ENCODE measurements around the gene PRSS12.

The PRSS12 gene

DNA sequence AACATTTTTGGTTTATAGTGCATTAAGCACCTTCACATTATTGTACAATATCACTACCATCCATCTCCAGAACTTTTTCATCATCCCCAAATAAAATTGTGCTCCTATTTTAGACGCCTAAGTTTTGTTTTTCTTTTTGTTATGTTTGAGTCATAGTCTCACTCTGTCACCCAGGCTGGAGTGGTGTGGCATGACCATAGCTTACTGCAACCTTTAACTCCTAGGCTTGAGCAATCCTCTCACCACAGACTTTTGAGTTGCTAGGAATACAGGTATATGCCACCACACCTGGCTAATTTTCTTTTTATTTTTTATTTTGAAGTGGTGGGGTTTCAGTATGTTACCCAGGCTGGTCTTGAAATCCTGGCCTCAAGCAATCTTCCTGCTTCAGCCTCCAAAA lies 33.9 kb downstream of the PRSS12 start:
- TF ChIP-seq L3MBTL2 (conservative IDR thresholded peaks at IDR 0.05) = no peak
- no peak for TF ChIP-seq LEF1 (IDR thresholded peaks at IDR 0.05; ENCODE audit: borderline replicate concordance)
- TF ChIP-seq ELF4 (IDR thresholded peaks at IDR 0.05) = no peak
- TF ChIP-seq, protein P1, sequence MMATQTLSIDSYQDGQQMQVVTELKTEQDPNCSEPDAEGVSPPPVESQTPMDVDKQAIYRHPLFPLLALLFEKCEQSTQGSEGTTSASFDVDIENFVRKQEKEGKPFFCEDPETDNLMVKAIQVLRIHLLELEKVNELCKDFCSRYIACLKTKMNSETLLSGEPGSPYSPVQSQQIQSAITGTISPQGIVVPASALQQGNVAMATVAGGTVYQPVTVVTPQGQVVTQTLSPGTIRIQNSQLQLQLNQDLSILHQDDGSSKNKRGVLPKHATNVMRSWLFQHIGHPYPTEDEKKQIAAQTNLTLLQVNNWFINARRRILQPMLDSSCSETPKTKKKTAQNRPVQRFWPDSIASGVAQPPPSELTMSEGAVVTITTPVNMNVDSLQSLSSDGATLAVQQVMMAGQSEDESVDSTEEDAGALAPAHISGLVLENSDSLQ (IDR thresholded peaks at IDR 0.05) = no peak
- TF ChIP-seq FOXM1 (IDR thresholded peaks at IDR 0.05; ENCODE audit: borderline replicate concordance) = no peak
- TF ChIP-seq FOXA1 (IDR thresholded peaks at IDR 0.05) = no peak
- TF ChIP-seq NFRKB (IDR thresholded peaks at IDR 0.05) = no peak
- no peak for TF ChIP-seq ZNF384 (IDR thresholded peaks at IDR 0.05)
- no peak for TF ChIP-seq FOXK2 (IDR thresholded peaks at IDR 0.05)
- no peak for TF ChIP-seq SUZ12 (IDR thresholded peaks at IDR 0.05)
- ChIA-PET CTCF (no interaction called here), POLR2A (no interaction called here)
- no peak for DNase-seq (ENCODE audit: extremely low spot score)

DNA sequence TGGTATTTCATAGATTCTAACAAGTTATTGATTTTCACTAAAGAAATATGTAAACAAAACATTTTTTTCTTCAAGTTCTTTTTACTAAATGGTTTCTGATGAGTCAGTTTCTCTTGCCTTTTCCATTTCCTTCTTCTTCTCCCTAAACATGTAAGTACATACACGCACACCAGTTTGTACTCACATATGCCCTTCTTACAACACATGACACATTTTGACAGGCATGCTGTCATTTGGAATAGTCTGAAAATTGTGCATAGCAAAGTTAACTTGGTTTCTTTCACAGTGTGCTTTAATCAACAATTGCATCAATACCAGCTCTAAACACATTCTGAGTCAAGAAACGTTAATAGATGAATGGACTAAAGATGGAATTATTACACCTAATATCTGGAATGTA lies 35.1 kb downstream of the PRSS12 start:
- no peak for DNase-seq (ENCODE audit: extremely low spot score)
- TF ChIP-seq LEF1 (IDR thresholded peaks at IDR 0.05; ENCODE audit: borderline replicate concordance) (no peak), ELF4 (IDR thresholded peaks at IDR 0.05) (no peak), SUZ12 (IDR thresholded peaks at IDR 0.05) (no peak), BHLHE40 (IDR thresholded peaks at IDR 0.05; ENCODE audit: borderline replicate concordance) (no peak), NFRKB (IDR thresholded peaks at IDR 0.05) (no peak), L3MBTL2 (conservative IDR thresholded peaks at IDR 0.05) (no peak), SP1 (IDR thresholded peaks at IDR 0.05) (no peak), TARDBP (IDR thresholded peaks at IDR 0.05) (no peak), FOXK2 (IDR thresholded peaks at IDR 0.05) (no peak)
- TF ChIP-seq, protein P1 (IDR thresholded peaks at IDR 0.05) = no peak
- ChIA-PET POLR2A (no interaction called here), CTCF (no interaction called here)

DNA sequence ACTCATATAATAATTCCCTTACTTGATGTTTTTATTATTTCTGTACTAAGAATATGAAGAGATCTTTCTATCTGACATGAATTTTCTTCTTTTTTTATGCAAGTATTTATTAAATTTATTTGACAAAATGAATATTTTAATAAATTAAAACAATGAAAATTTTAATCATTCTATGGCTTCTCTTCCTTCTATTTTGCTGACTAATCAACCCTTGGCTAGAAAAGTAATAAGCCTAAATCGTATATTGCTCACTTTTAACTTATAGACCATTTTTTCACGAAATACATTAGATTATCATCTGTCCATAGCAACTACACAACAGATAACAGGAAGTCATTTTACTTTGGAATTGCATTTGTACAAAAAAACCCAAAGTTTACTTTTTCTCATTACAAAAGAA lies 38.6 kb downstream of the PRSS12 start:
- ChIA-PET CTCF (no interaction called here), POLR2A (no interaction called here)
- TF ChIP-seq HDGF (IDR thresholded peaks at IDR 0.05; ENCODE audit: borderline replicate concordance) (no peak), ARNT (IDR thresholded peaks at IDR 0.05) (no peak), CTBP1 (IDR thresholded peaks at IDR 0.05; ENCODE audit: borderline replicate concordance) (no peak), FOXA1 (IDR thresholded peaks at IDR 0.05) (no peak), NFRKB (IDR thresholded peaks at IDR 0.05) (no peak), FOXK2 (IDR thresholded peaks at IDR 0.05) (no peak), SUZ12 (IDR thresholded peaks at IDR 0.05) (no peak), ZNF384 (IDR thresholded peaks at IDR 0.05) (no peak), SP1 (IDR thresholded peaks at IDR 0.05) (no peak), LEF1 (IDR thresholded peaks at IDR 0.05; ENCODE audit: borderline replicate concordance) (no peak), TARDBP (IDR thresholded peaks at IDR 0.05) (no peak), ELF4 (IDR thresholded peaks at IDR 0.05) (no peak), BHLHE40 (IDR thresholded peaks at IDR 0.05; ENCODE audit: borderline replicate concordance) (no peak), L3MBTL2 (conservative IDR thresholded peaks at IDR 0.05) (no peak), FOXM1 (IDR thresholded peaks at IDR 0.05; ENCODE audit: borderline replicate concordance) (no peak)
- TF ChIP-seq, protein P1 (IDR thresholded peaks at IDR 0.05) = no peak
- DNase-seq (ENCODE audit: extremely low spot score) = no peak

DNA sequence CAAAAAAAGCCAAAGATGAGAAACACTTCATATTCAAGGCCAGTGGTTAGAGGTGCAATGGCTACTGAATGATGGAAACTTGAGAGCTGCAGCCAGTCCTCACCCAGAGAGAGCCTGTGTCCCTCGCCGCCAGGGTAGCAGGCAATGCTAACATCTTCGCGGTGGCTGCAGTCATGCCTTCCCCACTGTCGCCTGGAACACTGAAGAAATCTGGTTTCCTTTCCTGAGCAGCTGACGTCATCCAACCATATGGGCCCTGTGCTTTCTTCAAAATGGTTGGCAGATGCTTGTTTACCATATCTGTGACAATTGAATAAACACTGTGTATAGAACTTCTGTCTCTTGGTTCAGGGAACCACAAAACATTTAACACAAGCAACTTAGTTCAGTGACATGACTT lies 39.7 kb downstream of the PRSS12 start:
- ChIA-PET CTCF (no interaction called here), POLR2A (no interaction called here)
- no peak for DNase-seq (ENCODE audit: extremely low spot score)
- TF ChIP-seq ELF4 (IDR thresholded peaks at IDR 0.05) (no peak), CTBP1 (IDR thresholded peaks at IDR 0.05; ENCODE audit: borderline replicate concordance) (no peak), ARNT (IDR thresholded peaks at IDR 0.05) (no peak), SP1 (IDR thresholded peaks at IDR 0.05) (no peak), HDGF (IDR thresholded peaks at IDR 0.05; ENCODE audit: borderline replicate concordance) (no peak), SUZ12 (IDR thresholded peaks at IDR 0.05) (no peak), BHLHE40 (IDR thresholded peaks at IDR 0.05; ENCODE audit: borderline replicate concordance) (no peak), FOXA1 (IDR thresholded peaks at IDR 0.05) (no peak), FOXM1 (IDR thresholded peaks at IDR 0.05; ENCODE audit: borderline replicate concordance) (no peak), ZNF384 (IDR thresholded peaks at IDR 0.05) (no peak), L3MBTL2 (conservative IDR thresholded peaks at IDR 0.05) (no peak), TARDBP (IDR thresholded peaks at IDR 0.05) (no peak), NFRKB (IDR thresholded peaks at IDR 0.05) (no peak)
- TF ChIP-seq, protein P1 (IDR thresholded peaks at IDR 0.05) = no peak

DNA sequence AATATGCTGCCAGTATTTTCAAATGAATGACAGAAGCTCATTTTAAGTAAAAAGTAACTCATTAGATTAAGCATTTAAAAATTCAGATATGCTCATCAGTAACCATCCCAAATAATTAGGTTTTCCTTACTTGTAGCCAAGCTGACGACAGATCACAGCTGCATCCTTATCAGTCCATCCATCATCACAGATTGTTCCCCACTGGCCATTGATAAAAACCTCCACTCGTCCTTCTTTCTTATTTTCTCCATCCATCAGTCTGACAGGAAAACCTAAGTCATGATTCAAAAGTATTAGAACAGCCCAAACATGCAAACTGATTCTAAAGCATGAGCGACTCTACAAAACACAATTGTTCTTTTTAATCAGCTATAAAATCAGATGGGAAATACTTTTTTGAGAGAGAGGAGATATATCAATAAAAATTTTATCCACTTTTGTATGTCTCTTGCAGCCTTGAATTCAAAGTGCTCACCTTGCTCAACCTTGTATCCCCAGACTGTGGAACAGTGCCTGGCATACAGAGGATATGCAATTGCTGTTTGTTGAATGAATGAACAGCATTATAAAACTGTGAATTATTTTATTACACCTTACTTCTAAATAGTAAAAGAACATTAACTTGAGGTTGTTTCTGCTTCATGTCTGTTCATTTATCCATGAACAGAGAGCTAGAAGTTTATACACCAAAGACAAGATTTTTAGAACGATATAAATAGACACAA lies 44.3 kb downstream of the PRSS12 start:
- ChIA-PET POLR2A (interaction anchor here (0.6 kb wide), 1 partner anchor 25 kb away, joined by 3 read pairs; no protein-coding TSS in a partner anchor), CTCF (interaction anchor here (1.2 kb wide), 1 partner anchor 44 kb away, joined by 3 read pairs; the partner anchor contains the start of gene PRSS12)
- no peak for DNase-seq (ENCODE audit: extremely low spot score)

More for the DNA sequence above, 44.3 kb downstream of the PRSS12 start:
- TF ChIP-seq TARDBP (IDR thresholded peaks at IDR 0.05) = no peak
- TF ChIP-seq FOXK2 (IDR thresholded peaks at IDR 0.05) = no peak
- no peak for TF ChIP-seq L3MBTL2 (conservative IDR thresholded peaks at IDR 0.05)
- no peak for TF ChIP-seq LEF1 (IDR thresholded peaks at IDR 0.05; ENCODE audit: borderline replicate concordance)
- no peak for TF ChIP-seq SUZ12 (IDR thresholded peaks at IDR 0.05)

All from HEK293T (cell line).